Fibroblast of skin of abdomen (primary cell): ENCODE results near the gene AGO4.

Experiments used
- DNase-seq: peaks from one replicate; pipeline ENCODE4 v3.0.0-alpha.2; 2013

AGO4 gene

DNA sequence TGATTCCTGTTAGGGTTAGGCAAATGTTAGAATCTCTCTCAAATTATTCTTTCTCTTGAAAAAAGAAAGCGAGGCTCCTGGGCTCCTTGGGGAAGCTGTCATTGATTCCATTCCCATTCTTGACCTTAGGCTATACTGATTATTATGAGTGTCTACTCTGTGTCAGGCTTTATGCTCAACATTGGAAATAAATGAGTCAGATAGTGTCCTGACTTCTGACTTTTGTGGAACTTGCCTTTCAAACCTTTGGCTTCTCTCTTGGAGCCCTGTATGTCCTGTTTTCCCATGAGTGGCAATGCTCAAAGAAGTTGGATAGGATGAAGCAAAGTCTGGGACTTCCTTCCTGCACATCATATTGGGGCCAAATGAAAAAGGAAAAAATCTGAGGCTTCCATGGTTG lies 86.8 kb downstream of the AGO4 start:
- DNase-seq: no peak

DNA sequence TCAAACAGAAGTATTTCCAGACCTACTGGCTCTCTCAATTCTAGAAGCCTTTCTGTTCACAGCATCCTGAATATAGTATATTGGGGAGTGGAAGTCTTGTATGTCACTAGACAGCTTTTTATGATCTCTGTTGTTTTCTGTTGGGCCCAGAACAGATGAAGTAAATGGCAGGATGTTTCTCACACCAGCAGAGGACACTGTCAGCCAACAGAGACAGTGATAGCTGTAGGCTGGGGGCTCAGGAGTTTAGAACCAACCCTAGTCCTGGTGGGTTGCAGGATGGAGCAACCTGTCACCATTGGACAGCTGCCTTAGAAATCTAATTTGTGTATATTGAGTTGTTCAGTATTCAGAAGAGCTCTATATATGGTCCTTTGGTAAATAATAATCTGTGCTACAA lies 92.1 kb downstream of the AGO4 start:
- no peak for DNase-seq

DNA sequence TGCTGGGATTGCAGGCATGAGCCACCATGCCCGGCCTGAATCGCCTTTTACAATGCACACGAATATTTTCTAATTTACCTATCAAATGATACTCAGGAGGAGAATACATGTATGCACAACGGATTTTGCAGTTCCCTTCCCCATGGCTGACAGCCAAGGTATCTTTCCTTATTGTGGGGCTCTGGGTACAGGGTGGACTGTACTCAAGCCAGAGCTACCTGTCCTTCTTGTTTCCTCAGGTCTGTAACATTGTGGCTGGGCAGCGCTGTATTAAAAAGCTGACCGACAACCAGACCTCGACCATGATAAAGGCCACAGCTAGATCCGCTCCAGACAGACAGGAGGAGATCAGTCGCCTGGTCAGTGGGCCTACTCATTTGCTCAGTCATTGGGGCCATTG lies 93.4 kb downstream of the AGO4 start:
- DNase-seq: no peak

DNA sequence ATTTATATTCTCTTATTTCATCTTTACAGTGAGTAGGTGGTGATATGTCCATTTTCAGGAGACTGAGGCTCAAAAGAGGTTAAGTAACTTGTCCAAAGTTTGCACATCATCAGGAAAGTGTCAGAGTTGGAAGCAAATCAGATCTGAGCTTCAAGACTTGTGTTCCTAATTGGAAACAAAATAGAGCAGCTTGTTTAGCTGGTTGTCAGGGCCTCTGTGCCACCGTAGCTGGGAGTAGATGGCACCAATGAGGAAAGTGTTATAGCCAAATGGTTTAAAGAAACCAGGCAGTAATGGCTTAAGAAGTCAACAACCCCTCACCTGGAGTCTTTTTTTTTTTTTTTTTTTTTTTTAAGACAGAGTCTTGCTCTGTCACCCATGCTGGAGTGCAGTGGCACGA lies 94.9 kb downstream of the AGO4 start:
- no peak for DNase-seq
